Mucosa of stomach (tissue), 1 donor: ENCODE data around the gene MC1R.

Experiments
- H3K27me3 ChIP-seq: one replicate; pipeline ENCODE4 v1.7.0; 2013; ENCODE audit warnings: mild to moderate bottlenecking, low read length; ENCODE audit not compliant: control insufficient read depth, insufficient read depth
- H3K36me3 ChIP-seq: one replicate; pipeline ENCODE4 v1.7.0; 2013; ENCODE audit warnings: low read length; ENCODE audit not compliant: control insufficient read depth, insufficient read depth
- H3K4me1 ChIP-seq: one replicate; pipeline ENCODE4 v1.7.0; 2013; ENCODE audit warnings: mild to moderate bottlenecking, low read length; ENCODE audit not compliant: control insufficient read depth, insufficient read depth
- H3K4me3 ChIP-seq: one replicate; pipeline ENCODE4 v1.7.0; 2013; ENCODE audit warnings: low read length
- H3K9ac ChIP-seq: one replicate; pipeline ENCODE4 v1.7.0; 2013; ENCODE audit warnings: mild to moderate bottlenecking, low read length, moderate library complexity
- H3K9me3 ChIP-seq: one replicate; pipeline ENCODE4 v1.7.0; 2013; ENCODE audit warnings: mild to moderate bottlenecking, low read length, moderate library complexity; ENCODE audit not compliant: control insufficient read depth
- donor health status: Pancreatic carcinoma.

The MC1R gene

GRCh38 chr16:89936034-89936433 lies 17.4 kb downstream of the MC1R start:
- Histone ChIP-seq H3K9ac (no peak overlapping the region), H3K27me3 (no peaks in the 10 kb centered on the region), H3K36me3 (no peaks in the 10 kb centered on the region), H3K4me1 (no peaks in the 10 kb centered on the region), H3K9me3 (no peaks in the 10 kb centered on the region), H3K4me3 (no peak overlapping the region)

- H3K4me1 ChIP-seq, result no peaks in the 10 kb centered on the region
- H3K36me3 ChIP-seq, result no peaks in the 10 kb centered on the region
- H3K9ac ChIP-seq, result no peak overlapping the region
- H3K9me3 ChIP-seq, result no peaks in the 10 kb centered on the region
- no peaks in the 10 kb centered on the region for H3K27me3 ChIP-seq
- no peak overlapping the region for H3K4me3 ChIP-seq
Measured at GRCh38 chr16:89936508-89936907, 17.8 kb downstream of the MC1R start.

GRCh38 chr16:89936981-89937380 lies 18.3 kb downstream of the MC1R start:
- H3K9me3 ChIP-seq, result no peaks in the 10 kb centered on the region
- H3K27me3 ChIP-seq, result no peaks in the 10 kb centered on the region
- no peak overlapping the region for H3K4me3 ChIP-seq
- no peak overlapping the region for H3K9ac ChIP-seq
- H3K36me3 ChIP-seq, result no peaks in the 10 kb centered on the region
- no peaks in the 10 kb centered on the region for H3K4me1 ChIP-seq

- Histone ChIP-seq H3K4me3 (no peak overlapping the region), H3K4me1 (no peaks in the 10 kb centered on the region), H3K36me3 (no peaks in the 10 kb centered on the region), H3K9me3 (no peaks in the 10 kb centered on the region), H3K9ac (no peak overlapping the region), H3K27me3 (no peaks in the 10 kb centered on the region)
Measured at GRCh38 chr16:89938175-89938885, 19.7 kb downstream of the MC1R start.

GRCh38 chr16:89944773-89945172 lies 26.1 kb downstream of the MC1R start:
- Histone ChIP-seq H3K4me3 (no peak overlapping the region), H3K36me3 (no peaks in the 10 kb centered on the region), H3K9me3 (no peaks in the 10 kb centered on the region), H3K9ac (no peak overlapping the region), H3K4me1 (peaks cover 15% of the 10 kb centered on the region), H3K27me3 (peaks cover 17% of the 10 kb centered on the region)

GRCh38 chr16:89945654-89946053 lies 27.0 kb downstream of the MC1R start:
- Histone ChIP-seq H3K27me3 (peaks cover 17% of the 10 kb centered on the region), H3K9me3 (no peaks in the 10 kb centered on the region)

GRCh38 chr16:89946515-89946914 lies 27.9 kb downstream of the MC1R start:
- Histone ChIP-seq H3K9me3 (no peaks in the 10 kb centered on the region), H3K4me3 (no peak overlapping the region), H3K36me3 (no peaks in the 10 kb centered on the region), H3K27me3 (peaks cover 17% of the 10 kb centered on the region), H3K9ac (no peak overlapping the region), H3K4me1 (peaks cover 15% of the 10 kb centered on the region)

More at GRCh38 chr16:89945654-89946053, 27.0 kb downstream of the MC1R start:
- Histone ChIP-seq H3K4me3 (no peak overlapping the region), H3K36me3 (no peaks in the 10 kb centered on the region), H3K9ac (no peak overlapping the region), H3K4me1 (peaks cover 15% of the 10 kb centered on the region)

GRCh38 chr16:89949121-89949742 lies 30.6 kb downstream of the MC1R start:
- H3K9ac ChIP-seq, result peak overlapping the region; percentile 53
- no peaks in the 10 kb centered on the region for H3K36me3 ChIP-seq
- peaks cover 15% of the 10 kb centered on the region for H3K4me1 ChIP-seq
- no peak overlapping the region for H3K4me3 ChIP-seq
- no peaks in the 10 kb centered on the region for H3K9me3 ChIP-seq
- H3K27me3 ChIP-seq, result peaks cover 17% of the 10 kb centered on the region

DNA sequence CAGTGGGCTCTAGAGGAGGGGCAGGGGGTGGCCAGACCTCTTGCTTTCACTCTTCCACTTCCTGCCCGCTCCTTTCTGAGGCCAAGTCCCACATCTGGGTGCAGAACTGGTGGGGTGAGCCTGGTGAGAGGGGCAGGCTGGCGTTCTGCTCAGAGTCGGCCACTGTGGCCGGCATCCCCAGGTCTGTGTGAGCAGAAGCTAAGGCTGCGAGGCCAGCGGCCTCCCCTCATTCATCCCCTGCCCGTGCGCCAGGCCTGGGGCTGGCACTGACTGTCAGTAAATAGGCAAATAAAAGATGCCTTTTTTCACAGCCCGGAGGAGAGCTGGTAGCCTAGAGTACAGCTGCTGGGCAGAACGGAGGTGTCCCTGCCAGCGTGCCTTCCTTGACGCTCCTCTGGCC lies 31.1 kb downstream of the MC1R start:
- Histone ChIP-seq H3K4me3 (no peak overlapping the region), H3K36me3 (no peaks in the 10 kb centered on the region), H3K27me3 (peaks cover 17% of the 10 kb centered on the region), H3K4me1 (peaks cover 15% of the 10 kb centered on the region), H3K9ac (no peak overlapping the region), H3K9me3 (no peaks in the 10 kb centered on the region)

DNA sequence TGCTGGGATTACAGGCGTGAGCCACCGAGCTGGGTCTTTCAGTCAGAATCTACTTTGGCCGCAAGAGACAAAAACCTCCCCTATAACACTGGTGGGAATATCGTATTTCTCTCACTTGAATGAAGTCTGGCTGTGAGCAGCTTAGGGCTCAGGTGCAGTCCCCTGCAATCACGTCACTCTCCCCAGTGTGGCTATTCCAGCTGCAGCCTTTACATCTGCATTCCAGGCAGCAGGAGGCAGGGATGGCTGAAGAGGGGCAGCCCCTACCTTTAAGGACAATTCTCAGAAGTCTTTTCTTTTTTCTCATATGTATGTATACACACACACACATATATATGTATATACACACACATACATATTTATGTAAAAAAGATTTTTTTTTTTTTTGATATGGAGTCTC lies 32.8 kb downstream of the MC1R start:
- Histone ChIP-seq H3K4me1 (peaks cover 15% of the 10 kb centered on the region), H3K27me3 (peaks cover 11% of the 10 kb centered on the region), H3K9ac (no peak overlapping the region), H3K4me3 (no peak overlapping the region), H3K9me3 (no peaks in the 10 kb centered on the region), H3K36me3 (no peaks in the 10 kb centered on the region)

- H3K9me3 ChIP-seq, result no peaks in the 10 kb centered on the region
- H3K4me1 ChIP-seq, result peaks cover 15% of the 10 kb centered on the region
- no peak overlapping the region for H3K9ac ChIP-seq
- H3K4me3 ChIP-seq, result no peak overlapping the region
- no peaks in the 10 kb centered on the region for H3K36me3 ChIP-seq
- peaks cover 6% of the 10 kb centered on the region for H3K27me3 ChIP-seq
Measured at GRCh38 chr16:89952049-89952448, 33.4 kb downstream of the MC1R start.

DNA sequence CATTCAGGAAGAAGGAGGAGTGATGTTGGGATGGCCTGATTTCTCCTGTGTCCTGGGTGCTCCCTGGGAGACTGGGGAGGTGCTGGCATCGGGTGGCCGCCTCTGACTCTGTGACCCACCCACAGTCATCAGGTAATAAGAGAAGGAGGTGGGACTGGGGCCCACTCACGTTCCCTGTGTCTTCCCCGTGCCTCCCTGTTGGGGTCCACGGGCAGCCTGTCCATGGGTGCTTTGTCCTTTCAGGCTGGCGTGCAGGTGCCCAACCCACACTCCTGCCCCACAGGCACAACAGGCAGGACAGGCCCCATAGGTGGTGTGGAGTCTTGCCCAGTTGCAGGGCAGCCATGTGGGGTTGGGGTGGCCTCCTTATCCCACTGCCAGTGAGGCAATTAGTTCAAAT lies 33.9 kb downstream of the MC1R start:
- Histone ChIP-seq H3K27me3 (peaks cover 2% of the 10 kb centered on the region), H3K4me3 (no peak overlapping the region), H3K4me1 (peaks cover 14% of the 10 kb centered on the region), H3K36me3 (no peaks in the 10 kb centered on the region), H3K9me3 (no peaks in the 10 kb centered on the region), H3K9ac (no peak overlapping the region)
